Rectal smooth muscle tissue (tissue), 1 donor: ENCODE data around the gene SNRNP35.
"Not testable (repeated sequence)": the region's sequence is repeated elsewhere in the genome, so short reads cannot be mapped to it uniquely, and the experiment has no call there.

ENCODE experiments used
- H3K27ac ChIP-seq: one replicate; pipeline ENCODE4 v1.7.0; 2013; ENCODE audit warnings: low read depth, low read length, inconsistent platforms
- H3K27me3 ChIP-seq: one replicate; pipeline ENCODE4 v1.7.0; 2013; ENCODE audit warnings: low read length; ENCODE audit not compliant: control insufficient read depth, insufficient read depth
- H3K36me3 ChIP-seq: one replicate; pipeline ENCODE4 v1.7.0; 2013; ENCODE audit warnings: low read length; ENCODE audit not compliant: control insufficient read depth, insufficient read depth
- H3K4me1 ChIP-seq: one replicate; pipeline ENCODE4 v1.7.0; 2013; ENCODE audit warnings: low read length; ENCODE audit not compliant: control insufficient read depth, insufficient read depth
- H3K4me3 ChIP-seq: one replicate; pipeline ENCODE4 v1.7.0; 2013; ENCODE audit warnings: low read length
- H3K9ac ChIP-seq: one replicate; pipeline ENCODE4 v1.7.0; 2013; ENCODE audit warnings: low read length

The SNRNP35 gene

GRCh38 chr12:123463174-123463573 lies 5.2 kb downstream of the SNRNP35 start:
- H3K4me1 ChIP-seq, H3K4me3 ChIP-seq, H3K36me3 ChIP-seq, H3K27ac ChIP-seq, H3K27me3 ChIP-seq, H3K9ac ChIP-seq: not testable (repeated sequence)

GRCh38 chr12:123465084-123465483 lies 7.1 kb downstream of the SNRNP35 start:
- H3K4me3 ChIP-seq: no peak overlapping the region
- H3K27me3 ChIP-seq: no peaks in the 10 kb centered on the region
- H3K27ac ChIP-seq: no peak overlapping the region
- H3K4me1 ChIP-seq: no peaks in the 10 kb centered on the region
- no peak overlapping the region for H3K9ac ChIP-seq
- H3K36me3 ChIP-seq: peaks cover 2% of the 10 kb centered on the region

- H3K27ac ChIP-seq: no peak overlapping the region
- no peaks in the 10 kb centered on the region for H3K4me1 ChIP-seq
Observed at GRCh38 chr12:123468786-123469185, 10.8 kb downstream of the SNRNP35 start.

GRCh38 chr12:123469978-123470377 lies 12.0 kb downstream of the SNRNP35 start:
- H3K27ac ChIP-seq: no peak overlapping the region
- no peaks in the 10 kb centered on the region for H3K27me3 ChIP-seq
- no peak overlapping the region for H3K9ac ChIP-seq
- peaks cover 14% of the 10 kb centered on the region for H3K36me3 ChIP-seq
- no peaks in the 10 kb centered on the region for H3K4me1 ChIP-seq
- H3K4me3 ChIP-seq: no peak overlapping the region

More at GRCh38 chr12:123468786-123469185, 10.8 kb downstream of the SNRNP35 start:
- Histone ChIP-seq H3K36me3 (peaks cover 14% of the 10 kb centered on the region), H3K4me3 (no peak overlapping the region), H3K9ac (no peak overlapping the region), H3K27me3 (no peaks in the 10 kb centered on the region)

- Histone ChIP-seq H3K36me3 (peaks cover 16% of the 10 kb centered on the region), H3K27ac (no peak overlapping the region), H3K4me1 (no peaks in the 10 kb centered on the region), H3K27me3 (no peaks in the 10 kb centered on the region), H3K9ac (no peak overlapping the region), H3K4me3 (no peak overlapping the region)
Observed at GRCh38 chr12:123471374-123472068, 13.6 kb downstream of the SNRNP35 start.

- H3K4me1 ChIP-seq: no peaks in the 10 kb centered on the region
- H3K27me3 ChIP-seq: no peaks in the 10 kb centered on the region
- H3K36me3 ChIP-seq: peaks cover 18% of the 10 kb centered on the region
- H3K27ac ChIP-seq: no peak overlapping the region
- no peak overlapping the region for H3K9ac ChIP-seq
- H3K4me3 ChIP-seq: no peak overlapping the region
Observed at GRCh38 chr12:123472438-123472849, 14.5 kb downstream of the SNRNP35 start.

GRCh38 chr12:123474485-123475245 lies 16.7 kb downstream of the SNRNP35 start:
- Histone ChIP-seq H3K27ac (no peak overlapping the region), H3K36me3 (peaks cover 16% of the 10 kb centered on the region), H3K4me1 (no peaks in the 10 kb centered on the region), H3K27me3 (no peaks in the 10 kb centered on the region), H3K9ac (no peak overlapping the region), H3K4me3 (no peak overlapping the region)

GRCh38 chr12:123475246-123475703 lies 17.3 kb downstream of the SNRNP35 start:
- H3K9ac ChIP-seq: no peak overlapping the region
- no peak overlapping the region for H3K4me3 ChIP-seq
- peaks cover 16% of the 10 kb centered on the region for H3K36me3 ChIP-seq
- H3K27me3 ChIP-seq: no peaks in the 10 kb centered on the region
- H3K4me1 ChIP-seq: no peaks in the 10 kb centered on the region
- no peak overlapping the region for H3K27ac ChIP-seq

GRCh38 chr12:123478069-123478468 lies 20.1 kb downstream of the SNRNP35 start:
- Histone ChIP-seq H3K4me1 (no peaks in the 10 kb centered on the region), H3K27me3 (no peaks in the 10 kb centered on the region), H3K36me3 (peaks cover 7% of the 10 kb centered on the region), H3K4me3 (no peak overlapping the region), H3K9ac (no peak overlapping the region), H3K27ac (no peak overlapping the region)

GRCh38 chr12:123478762-123479161 lies 20.8 kb downstream of the SNRNP35 start:
- peak overlapping the region; percentile 51 for H3K27ac ChIP-seq
- H3K36me3 ChIP-seq: peaks cover 7% of the 10 kb centered on the region
- H3K4me1 ChIP-seq: no peaks in the 10 kb centered on the region
- H3K4me3 ChIP-seq: no peak overlapping the region
- H3K27me3 ChIP-seq: no peaks in the 10 kb centered on the region
- H3K9ac ChIP-seq: no peak overlapping the region

- H3K36me3 ChIP-seq: peaks cover 7% of the 10 kb centered on the region
- peak overlapping the region; percentile 51 for H3K27ac ChIP-seq
- no peaks in the 10 kb centered on the region for H3K27me3 ChIP-seq
- no peaks in the 10 kb centered on the region for H3K4me1 ChIP-seq
- no peak overlapping the region for H3K4me3 ChIP-seq
- H3K9ac ChIP-seq: no peak overlapping the region
Observed at GRCh38 chr12:123479442-123480180, 21.7 kb downstream of the SNRNP35 start.

- H3K36me3 ChIP-seq, H3K27ac ChIP-seq, H3K4me3 ChIP-seq, H3K4me1 ChIP-seq, H3K9ac ChIP-seq, H3K27me3 ChIP-seq: not testable (repeated sequence)
Observed at GRCh38 chr12:123481251-123481650, 23.3 kb downstream of the SNRNP35 start.
